Pancreas (tissue), 10 donors: Measurements from ENCODE around the gene GNG11. TPM values are rescaled to one million over a fixed set of nuclear protein-coding genes. Genes with fewer than 3 reads are reported as not detected.

ENCODE experiments used
- ATAC-seq, 4 donors: fragments of 200-7000 bp; cut with Tn5 transposase; one replicate each; pipeline versions ENCODE4 v1.8.0 to v1.9.1; 2020; ENCODE audit warnings: mild to moderate bottlenecking in 4 of 4, moderate library complexity in 4 of 4
- DNase-seq, 6 donors: peaks; one replicate each; pipeline ENCODE4 v3.0.0-alpha.2; 2020
- FAIRE-seq: peaks from 2 replicates; lab custom pipeline; 2012; peaks lifted over from hg19 to GRCh38; lab: Jason Lieb, UNC
- H3K27ac ChIP-seq, 4 donors: fragments of 200-600 bp; sonication (generic); 1 replicate in 3 of 4; 2 replicates in 1 of 4; pipeline versions ENCODE4 v1.5.0 to v1.8.0; 2020
- H3K27me3 ChIP-seq, 4 donors: fragments of 200-600 bp; one replicate each; pipeline ENCODE4 v1.8.0; 2021
- H3K36me3 ChIP-seq, 3 donors: fragments of 200-600 bp; sonication (generic) in 1 of 3; one replicate each; pipeline versions ENCODE4 v1.5.0 to v1.8.0; 2020 to 2021
- H3K4me1 ChIP-seq, 3 donors: fragments of 200-600 bp; one replicate each; pipeline ENCODE4 v1.8.0; 2021
- H3K4me3 ChIP-seq, 4 donors: fragments of 200-600 bp; sonication (generic) in 2 of 4; one replicate each; pipeline versions ENCODE4 v1.5.0 to v1.8.0; 2020 to 2021
- H3K9me3 ChIP-seq, 4 donors: fragments of 200-600 bp; one replicate each; pipeline ENCODE4 v1.8.0; 2021
- CTCF ChIP-seq, 4 donors: fragments of 200-600 bp; sonication (generic) in 3 of 4; IDR thresholded peaks; one replicate each; pipeline versions ENCODE4 v1.5.0 to v1.8.0; 2021; ENCODE audit warnings: antibody characterized with exemption in 4 of 4
- WGBS, 2 donors: extraction: QIAGEN DNeasy Blood & Tissue Kit; methylation state at CpG; one replicate each; pipeline ENCODE4 v1.1.7; 2013; 5-methylcytosine and 5-hydroxymethylcytosine counted together
- intact Hi-C, 3 donors: fragments of 100-400 bp; cut with DNase I; formaldehyde crosslinking; loops; one replicate each; pipeline versions ENCODE4 v1.11.1 to v1.14.2; 2022
- polyA plus RNA-seq, 2 donors: library from polyadenylated mRNA; stranded (reverse); fragments of 200-250 nt; gene quantifications; one replicate each; pipeline ENCODE4 v1.2.3, GENCODE V29; 2013
- total RNA-seq, 6 donors: library from RNA; stranded (reverse); fragmentation: NEBNext Ultra II Directional in 4 of 6; extraction: Animal tissue kit (Norgen Biotek cat#: 25700) in 4 of 6; gene quantifications; one replicate each; pipeline versions ENCODE4 v1.2.1 to v1.2.4, GENCODE V29; 2021 to 2023
- donor health status: healthy with polysubstance abuse.
- donor health status: DM: no; HTN: no; CAD: no; lungs with moderate emphysema.
- donor health status: DM: no; HTN: no; CAD: no.
- donor health status: control.
- donor health status: control.
- donor health status: Bipolar disorder and iron deficiency.
- donor health status: DM: yes; HTN: yes; CAD: no.
- donor health status: DM: no; HTN: no; CAD: no.
- donor health status: DM: no; HTN: no; CAD: no.
- donor health status: DM: yes; HTN: yes; CAD: no.

Gene GNG11
- total and polyA plus RNA-seq, 8 donors: 1.6 to 12.1 (median 4.0) TPM

GRCh38 chr7:93957767-93958166 is 36.2 kb downstream of the GNG11 start:
- no peak for FAIRE-seq
- no peak for ATAC-seq
- H3K9me3 ChIP-seq: no peaks in the 10 kb centered on the region

GRCh38 chr7:93958216-93958615 is 36.7 kb downstream of the GNG11 start:
- ATAC-seq (no peak), DNase-seq (no peak), FAIRE-seq (no peak)
- 81 to 93% methylated on average over 3 of the region's 3 CpGs for WGBS, 2 donors
- TF ChIP-seq CTCF (IDR thresholded peaks at IDR 0.05): no peak
- Histone ChIP-seq H3K27ac (no peak overlapping the region), H3K9me3 (no peaks in the 10 kb centered on the region), H3K4me3 (no peak overlapping the region), H3K36me3 (no peaks in the 10 kb centered on the region), H3K27me3 (no peaks in the 10 kb centered on the region), H3K4me1 (no peaks in the 10 kb centered on the region)
- intact Hi-C loops: no loop called here

More at GRCh38 chr7:93957767-93958166, 36.2 kb downstream of the GNG11 start:
- no peaks in the 10 kb centered on the region for H3K36me3 ChIP-seq
- H3K4me1 ChIP-seq: no peaks in the 10 kb centered on the region
- no peaks in the 10 kb centered on the region for H3K27me3 ChIP-seq
- no peak overlapping the region for H3K4me3 ChIP-seq
- TF ChIP-seq CTCF (IDR thresholded peaks at IDR 0.05): no peak
- H3K27ac ChIP-seq: no peak overlapping the region
- DNase-seq: no peak
- WGBS, 2 donors: 93 to 100% methylated on average over 1 of the region's 1 CpG
- intact Hi-C loops: no loop called here

DNA sequence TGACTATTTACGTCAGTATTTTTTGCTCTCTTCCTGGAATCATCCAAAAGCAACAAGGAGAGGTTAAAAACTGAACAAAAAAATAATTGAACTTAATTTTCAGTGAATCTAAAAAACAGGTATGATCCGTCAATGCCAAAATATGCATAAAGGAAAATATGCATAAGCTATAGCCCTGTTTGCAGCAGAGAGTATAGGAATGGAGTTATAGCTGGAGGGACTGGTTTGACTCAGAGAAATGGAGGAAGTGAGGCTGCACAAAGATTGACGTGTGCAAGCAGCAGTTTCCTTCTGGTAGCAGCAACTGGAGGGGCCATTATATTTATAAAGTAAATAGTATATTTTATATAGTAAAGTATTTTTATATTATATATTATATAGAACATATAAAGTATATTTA is 37.1 kb downstream of the GNG11 start:
- Histone ChIP-seq H3K36me3 (no peaks in the 10 kb centered on the region), H3K4me1 (no peaks in the 10 kb centered on the region), H3K4me3 (no peak overlapping the region), H3K9me3 (no peaks in the 10 kb centered on the region), H3K27me3 (no peaks in the 10 kb centered on the region), H3K27ac (no peak overlapping the region)
- no peak for DNase-seq
- no peak for FAIRE-seq
- intact Hi-C loops: no loop called here
- ATAC-seq: no peak
- no peak for TF ChIP-seq CTCF (IDR thresholded peaks at IDR 0.05)
- WGBS, 2 donors: 88 to 95% methylated on average over 3 of the region's 3 CpGs

- Histone ChIP-seq H3K27ac (no peak overlapping the region), H3K4me3 (no peak overlapping the region), H3K4me1 (no peaks in the 10 kb centered on the region), H3K36me3 (no peaks in the 10 kb centered on the region), H3K27me3 (no peaks in the 10 kb centered on the region), H3K9me3 (no peaks in the 10 kb centered on the region)
- no peak for TF ChIP-seq CTCF (IDR thresholded peaks at IDR 0.05)
- WGBS, 2 donors: 82 to 94% methylated on average over 3 of the region's 3 CpGs
- DNase-seq (no peak), ATAC-seq (no peak), FAIRE-seq (no peak)
- intact Hi-C loops: no loop called here
Observed at GRCh38 chr7:93960986-93961385, 39.5 kb downstream of the GNG11 start.

DNA sequence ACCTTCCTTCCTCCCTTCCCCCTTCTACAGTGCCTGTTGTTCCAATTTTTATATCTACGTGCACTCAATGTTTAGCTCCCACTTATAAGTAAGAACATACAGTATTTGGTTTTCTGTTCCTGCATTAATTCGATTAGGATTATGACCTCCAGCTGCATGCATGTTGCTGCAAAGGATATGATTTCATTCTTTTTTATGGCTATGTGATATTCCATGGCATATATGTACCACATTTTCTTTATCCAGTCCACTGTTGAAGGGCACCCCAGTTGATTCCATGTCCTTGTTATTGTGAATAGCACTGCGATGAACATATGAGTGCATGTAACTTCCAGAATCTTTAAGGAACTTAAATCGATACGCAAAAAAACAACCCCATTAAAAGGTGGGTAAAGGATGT is 42.7 kb downstream of the GNG11 start:
- Histone ChIP-seq H3K27me3 (no peaks in the 10 kb centered on the region), H3K36me3 (no peaks in the 10 kb centered on the region), H3K4me1 (no peaks in the 10 kb centered on the region), H3K4me3 (no peak overlapping the region), H3K27ac (no peak overlapping the region), H3K9me3 (no peaks in the 10 kb centered on the region)
- TF ChIP-seq CTCF (IDR thresholded peaks at IDR 0.05): no peak
- intact Hi-C loops: no loop called here
- ATAC-seq (no peak), DNase-seq (no peak), FAIRE-seq (no peak)
- 90 to 92% methylated on average over 5 of the region's 5 CpGs for WGBS, 2 donors
